Osteoblast (primary cell): ENCODE results near the gene EPN1. TPM values are rescaled to one million over a fixed set of nuclear protein-coding genes. Genes with fewer than 3 reads are reported as not detected.

Experiments
- DNase-seq: peaks from one replicate; pipeline ENCODE4 v3.0.0; 2011; ENCODE audit warnings: low spot score, mixed read lengths; ENCODE audit not compliant: insufficient read length; ENCODE audit errors: missing footprints
- H2AFZ ChIP-seq: 2 replicates; pipeline ENCODE4 v1.6.0; 2011; ENCODE audit warnings: mild to moderate bottlenecking, low read length
- H3K27ac ChIP-seq: 2 replicates; pipeline ENCODE4 v1.5.1; 2011; ENCODE audit warnings: mild to moderate bottlenecking, low read depth, low read length, moderate library complexity
- H3K27me3 ChIP-seq: 2 replicates; pipeline ENCODE4 v1.6.0; 2012; ENCODE audit warnings: mild to moderate bottlenecking, control low read depth, inconsistent platforms, low read length, moderate library complexity; ENCODE audit not compliant: insufficient read depth
- H3K36me3 ChIP-seq: 2 replicates; pipeline ENCODE4 v1.5.1; 2011; ENCODE audit warnings: mild to moderate bottlenecking, low read length, control low read depth, moderate library complexity; ENCODE audit not compliant: insufficient read depth
- H3K4me1 ChIP-seq: 2 replicates; pipeline ENCODE4 v1.5.1; 2011; ENCODE audit warnings: mild to moderate bottlenecking, low read length, control low read depth, moderate library complexity; ENCODE audit not compliant: insufficient read depth
- H3K4me2 ChIP-seq: 2 replicates; pipeline ENCODE4 v1.6.0; 2011; ENCODE audit warnings: mild to moderate bottlenecking, low read length; ENCODE audit not compliant: insufficient read depth
- H3K4me3 ChIP-seq: fragments of 200-600 bp; sonication (generic); 3 replicates; pipeline ENCODE4 v1.5.1; 2012; ENCODE audit warnings: mild to moderate bottlenecking, low read length, inconsistent platforms; ENCODE audit not compliant: insufficient read depth
- H3K79me2 ChIP-seq: 2 replicates; pipeline ENCODE4 v1.6.0; 2012; ENCODE audit warnings: mild to moderate bottlenecking, low read length, control low read depth, inconsistent platforms; ENCODE audit not compliant: insufficient read depth
- H3K9me3 ChIP-seq: 2 replicates; pipeline ENCODE4 v1.5.1; 2011; ENCODE audit warnings: low read depth, low read length, control low read depth
- H4K20me1 ChIP-seq: 2 replicates; pipeline ENCODE4 v1.6.0; 2012; ENCODE audit warnings: mild to moderate bottlenecking, low read length, control low read depth; ENCODE audit not compliant: insufficient read depth
- CTCF ChIP-seq: IDR thresholded peaks from 2 replicates; pipeline ENCODE4 v1.5.1; 2011; ENCODE audit warnings: mild to moderate bottlenecking, low read depth, low read length, moderate library complexity; ENCODE audit errors: extremely low read depth
- total RNA-seq: library from RNA; depleted of rRNA; stranded (reverse); fragments of >200 nt; gene quantifications from 2 replicates; pipeline ENCODE4 v1.2.3, GENCODE V29; 2012

Gene EPN1
- total RNA-seq, 1 donor = 31.5 TPM

DNA sequence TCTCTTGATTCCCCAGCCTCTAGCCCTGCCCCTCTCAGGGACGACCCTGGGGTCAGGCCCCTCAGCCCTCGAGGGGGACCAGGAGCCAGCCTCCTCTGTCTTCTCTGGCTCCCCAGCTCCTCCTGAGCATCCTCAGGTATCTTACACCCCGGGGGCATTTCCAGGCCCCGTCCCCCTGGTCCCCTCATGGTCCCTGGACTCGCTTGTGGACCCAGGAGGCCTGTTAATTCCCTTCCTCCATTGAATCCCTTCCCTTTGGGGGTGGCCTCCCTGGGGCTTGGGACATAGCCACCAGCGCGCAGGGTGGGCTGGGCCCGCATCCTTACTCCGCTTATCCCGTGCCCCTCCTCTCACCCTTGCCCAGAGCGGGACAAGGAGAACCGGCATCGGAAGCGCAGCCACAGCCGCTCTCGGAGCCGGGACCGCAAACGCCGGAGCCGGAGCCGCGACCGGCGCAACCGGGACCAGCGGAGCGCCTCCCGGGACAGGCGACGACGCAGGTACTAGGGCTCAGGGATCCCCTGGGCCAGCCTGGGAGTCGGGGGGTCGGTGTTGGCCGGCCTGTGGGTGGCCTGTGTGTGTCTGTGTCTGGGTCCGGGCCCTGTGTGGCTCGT lies 16.1 kb upstream of the EPN1 start:
- Histone ChIP-seq H3K4me1 (peaks cover 30% of the 10 kb centered on the region), H3K4me3 (no peak overlapping the region), H4K20me1 (peaks cover 72% of the 10 kb centered on the region), H3K36me3 (peaks cover 34% of the 10 kb centered on the region), H3K9me3 (no peaks in the 10 kb centered on the region), H3K27me3 (no peaks in the 10 kb centered on the region), H3K27ac (peak overlapping the region; percentile 56), H3K4me2 (no peak overlapping the region), H3K79me2 (peaks cover 89% of the 10 kb centered on the region), H2AFZ (no peak overlapping the region)
- TF ChIP-seq CTCF = no peak
- peak; percentile 23 for DNase-seq

DNA sequence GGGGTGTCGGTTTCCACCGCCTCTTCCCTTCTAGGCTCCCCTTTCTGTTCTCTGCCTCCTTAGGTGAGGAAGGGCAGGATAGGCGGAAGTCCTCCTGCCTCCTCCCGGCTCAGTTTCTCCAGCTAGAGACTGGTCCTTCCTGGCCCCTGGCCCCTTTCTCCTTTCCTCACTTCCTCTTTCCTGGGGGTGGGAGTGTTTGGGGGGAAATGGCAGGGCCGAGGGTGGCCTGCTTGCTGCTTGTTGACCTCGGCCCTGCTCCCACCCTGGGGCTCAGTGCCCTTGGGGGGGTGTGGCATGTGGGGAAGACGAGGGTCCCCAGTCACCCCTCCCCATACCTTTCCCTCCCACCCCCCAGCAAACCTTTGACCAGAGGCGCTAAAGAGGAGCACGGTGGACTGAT lies 15.2 kb upstream of the EPN1 start:
- no peak for TF ChIP-seq CTCF
- no peak overlapping the region for H3K4me3 ChIP-seq
- peaks cover 79% of the 10 kb centered on the region for H4K20me1 ChIP-seq

DNA sequence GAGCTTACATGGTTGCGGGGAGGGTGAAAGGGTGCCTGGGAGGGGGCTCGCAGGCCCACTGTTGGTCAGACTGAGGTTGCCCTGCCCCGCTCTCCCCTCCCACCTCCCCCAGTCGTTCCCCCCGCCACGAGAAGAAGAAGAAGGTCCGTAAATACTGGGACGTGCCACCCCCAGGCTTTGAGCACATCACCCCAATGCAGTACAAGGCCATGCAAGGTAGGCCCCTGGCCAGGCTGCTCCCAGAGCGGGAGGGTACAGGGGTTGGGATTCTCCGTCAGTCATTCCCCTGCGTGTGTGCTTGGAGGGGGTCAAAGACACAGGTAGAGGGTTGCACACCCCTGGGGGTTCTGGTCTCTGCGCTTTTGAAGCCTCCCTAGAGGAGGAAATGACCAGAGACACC lies 14.6 kb upstream of the EPN1 start:
- Histone ChIP-seq H3K27ac (no peak overlapping the region), H3K36me3 (peaks cover 45% of the 10 kb centered on the region), H3K4me3 (no peak overlapping the region), H3K79me2 (peaks cover 95% of the 10 kb centered on the region), H2AFZ (no peak overlapping the region), H3K4me1 (peaks cover 30% of the 10 kb centered on the region), H3K27me3 (no peaks in the 10 kb centered on the region), H4K20me1 (peaks cover 79% of the 10 kb centered on the region), H3K4me2 (no peak overlapping the region), H3K9me3 (no peaks in the 10 kb centered on the region)
- no peak for DNase-seq
- TF ChIP-seq CTCF = no peak

More for the DNA sequence above, 15.2 kb upstream of the EPN1 start:
- H3K4me2 ChIP-seq = no peak overlapping the region
- no peak for DNase-seq
- no peak overlapping the region for H3K27ac ChIP-seq
- H3K36me3 ChIP-seq = peaks cover 42% of the 10 kb centered on the region
- H3K9me3 ChIP-seq = no peaks in the 10 kb centered on the region
- no peaks in the 10 kb centered on the region for H3K27me3 ChIP-seq
- H3K79me2 ChIP-seq = peaks cover 97% of the 10 kb centered on the region
- no peak overlapping the region for H2AFZ ChIP-seq
- H3K4me1 ChIP-seq = peaks cover 30% of the 10 kb centered on the region

GRCh38 chr19:55660991-55661390 lies 14.0 kb upstream of the EPN1 start:
- no peak overlapping the region for H2AFZ ChIP-seq
- H3K4me1 ChIP-seq = peaks cover 26% of the 10 kb centered on the region
- no peak for DNase-seq
- peaks cover 48% of the 10 kb centered on the region for H3K36me3 ChIP-seq
- no peak overlapping the region for H3K27ac ChIP-seq
- TF ChIP-seq CTCF = no peak
- H3K9me3 ChIP-seq = no peaks in the 10 kb centered on the region
- H3K27me3 ChIP-seq = no peaks in the 10 kb centered on the region
- no peak overlapping the region for H3K4me2 ChIP-seq
- peaks cover 77% of the 10 kb centered on the region for H4K20me1 ChIP-seq
- no peak overlapping the region for H3K4me3 ChIP-seq
- peaks cover 93% of the 10 kb centered on the region for H3K79me2 ChIP-seq
